Naive thymus-derived CD4-positive, alpha-beta T cell (primary cell): Measurements from ENCODE around the gene SPON1. TPM values are rescaled to one million over a fixed set of nuclear protein-coding genes. Genes with fewer than 3 reads are reported as not detected.

Experiments used
- ATAC-seq: fragments of 150-1000 bp; cut with Tn5 transposase; 2 replicates; pipeline ENCODE4 v1.10.0; 2021; ENCODE audit warnings: mild to moderate bottlenecking, moderate library complexity
- CTCF ChIA-PET: fragments of 350-600 bp; sonication (Branson Sonifier 250); formaldehyde crosslinking; loops from one replicate; lab custom pipeline; 2021; ENCODE audit warnings: antibody characterized with exemption; lab: Charles Lee
- POLR2A ChIA-PET: fragments of 350-600 bp; sonication (Branson Sonifier 250); formaldehyde crosslinking; loops from one replicate; lab custom pipeline; 2021; ENCODE audit warnings: antibody characterized with exemption, inconsistent platforms; lab: Charles Lee
- DNase-seq, 9 donors: peaks; one replicate each; pipeline versions ENCODE4 v3.0.0 to v3.0.0-alpha.2; 2020 to 2022; ENCODE audit warnings: mixed read lengths in 1 of 9
- H3K27ac ChIP-seq: one replicate; pipeline ENCODE4 v1.7.0; 2013; ENCODE audit warnings: mild to moderate bottlenecking, low read depth, low read length, moderate library complexity
- H3K27me3 ChIP-seq, 2 donors: one replicate each; pipeline ENCODE4 v1.7.0; 2013; ENCODE audit warnings: low read length in 2 of 2, mild to moderate bottlenecking in 2 of 2, moderate library complexity in 2 of 2; ENCODE audit not compliant: control insufficient read depth in 2 of 2, insufficient read depth in 2 of 2
- H3K36me3 ChIP-seq, 3 experiments: 1 replicate in 2 of 3; 2 replicates in 1 of 3; pipeline ENCODE4 v1.7.0; 2013; ENCODE audit warnings: low read length in 3 of 3, mild to moderate bottlenecking in 3 of 3, moderate library complexity in 1 of 3; ENCODE audit not compliant: insufficient read depth in 3 of 3, control insufficient read depth in 2 of 3
- H3K4me1 ChIP-seq, 2 donors: one replicate each; pipeline ENCODE4 v1.7.0; 2013; ENCODE audit warnings: low read length in 2 of 2, mild to moderate bottlenecking in 2 of 2, moderate library complexity in 1 of 2; ENCODE audit not compliant: control insufficient read depth in 2 of 2, insufficient read depth in 2 of 2
- H3K4me3 ChIP-seq: 2 replicates; pipeline ENCODE4 v1.7.0; 2013; ENCODE audit warnings: mild to moderate bottlenecking, low read length
- H3K9me3 ChIP-seq, 3 experiments: 1 replicate in 2 of 3; 2 replicates in 1 of 3; pipeline ENCODE4 v1.7.0; 2013; ENCODE audit warnings: low read length in 3 of 3; ENCODE audit not compliant: control insufficient read depth in 2 of 3
- H3K27ac Mint-ChIP-seq, 9 donors: one replicate each; pipeline ENCODE4 v1.8.0; 2020 to 2022; ENCODE audit warnings: mixed read lengths in 9 of 9, mild to moderate bottlenecking in 8 of 9, moderate library complexity in 5 of 9, inconsistent platforms in 2 of 9
- H3K27me3 Mint-ChIP-seq, 5 donors: one replicate each; pipeline ENCODE4 v1.8.0; 2021 to 2022; ENCODE audit warnings: mixed read lengths in 5 of 5, mild to moderate bottlenecking in 1 of 5
- H3K36me3 Mint-ChIP-seq, 5 donors: one replicate each; pipeline ENCODE4 v1.8.0; 2020 to 2022; ENCODE audit warnings: mixed read lengths in 5 of 5, mild to moderate bottlenecking in 3 of 5, inconsistent platforms in 1 of 5
- H3K4me1 Mint-ChIP-seq, 7 donors: one replicate each; pipeline ENCODE4 v1.8.0; 2020 to 2022; ENCODE audit warnings: mixed read lengths in 7 of 7, mild to moderate bottlenecking in 3 of 7, inconsistent platforms in 1 of 7
- H3K4me3 Mint-ChIP-seq, 10 donors: one replicate each; pipeline ENCODE4 v1.8.0; 2020 to 2022; ENCODE audit warnings: mild to moderate bottlenecking in 10 of 10, mixed read lengths in 10 of 10, moderate library complexity in 6 of 10, inconsistent platforms in 2 of 10
- H3K9me3 Mint-ChIP-seq, 11 donors: one replicate each; pipeline ENCODE4 v1.8.0; 2020 to 2022; ENCODE audit warnings: mixed read lengths in 11 of 11, mild to moderate bottlenecking in 4 of 11, inconsistent platforms in 1 of 11, moderate library complexity in 1 of 11
- intact Hi-C, 2 donors: fragments of 100-400 bp; cut with micrococcal nuclease; formaldehyde crosslinking; loops; one replicate each; pipeline ENCODE4 v1.15.1; 2023
- polyA plus RNA-seq, 2 donors: library from polyadenylated mRNA; unstranded; fragments of 300-500 nt; fragmentation: Illumina TruSeq; gene quantifications; one replicate each; pipeline ENCODE4 v1.2.3, GENCODE V29; 2021
- total RNA-seq, 6 experiments: library from RNA in 5 of 6; stranded (reverse) in 5 of 6; gene quantifications; 1 replicate in 5 of 6; 2 replicates in 1 of 6; pipeline ENCODE4 v1.2.3 and lab custom pipeline; 2021 to 2026

The SPON1 gene
- total and polyA plus RNA-seq, 7 experiments from 2014 or later, result 0.35 to 20.8 (median 1.6) TPM

GRCh38 chr11:14045417-14045816 is 82.9 kb downstream of the SPON1 start:
- Mint-ChIP-seq H3K4me3 (no peak overlapping the region), H3K36me3 (no peaks in the 10 kb centered on the region), H3K4me1 (peaks cover 0 to 3% (median 0%) of the 10 kb centered on the region in 7 donors), H3K27ac (no peak overlapping the region), H3K9me3 (peaks cover 0 to 3% (median 0%) of the 10 kb centered on the region in 11 donors), H3K27me3 (peaks cover 0 to 29% (median 0%) of the 10 kb centered on the region in 5 donors)
- POLR2A ChIA-PET, result interaction anchor here (0.6 kb wide), 1 partner anchor 9 kb away, joined by 3 read pairs; no protein-coding TSS in a partner anchor
- H3K36me3 ChIP-seq, result no peaks in the 10 kb centered on the region
- DNase-seq, result no peak
- no peak overlapping the region for H3K4me3 ChIP-seq
- no peak for ATAC-seq
- no peaks in the 10 kb centered on the region for H3K4me1 ChIP-seq
- intact Hi-C loops, result no loop called here
- no peaks in the 10 kb centered on the region for H3K9me3 ChIP-seq
- H3K27ac ChIP-seq, result no peak overlapping the region
- CTCF ChIA-PET, result interaction anchor here (1.1 kb wide), 1 partner anchor 36 kb away, joined by 4 read pairs; no protein-coding TSS in a partner anchor
- H3K27me3 ChIP-seq, result no peaks in the 10 kb centered on the region

GRCh38 chr11:14052198-14052597 is 89.7 kb downstream of the SPON1 start:
- peaks cover 0 to 15% (median 0%) of the 10 kb centered on the region in 5 donors for H3K27me3 Mint-ChIP-seq
- Histone ChIP-seq H3K4me1 (peaks cover 0 to 10% of the 10 kb centered on the region in 2 donors), H3K27me3 (peaks cover 0 to 6% of the 10 kb centered on the region in 2 donors), H3K27ac (no peak overlapping the region), H3K4me3 (no peak overlapping the region), H3K9me3 (no peaks in the 10 kb centered on the region), H3K36me3 (no peaks in the 10 kb centered on the region)
- ATAC-seq (peak; percentile 32), DNase-seq (peak in 2 of 9 donors; percentile 8 to 23)
- no peaks in the 10 kb centered on the region for H3K9me3 Mint-ChIP-seq
- H3K27ac Mint-ChIP-seq, result peak overlapping the region in 4 of 9 donors; percentile 5 to 79 (median 28)
- H3K36me3 Mint-ChIP-seq, result no peaks in the 10 kb centered on the region
- H3K4me1 Mint-ChIP-seq, result peaks cover 12 to 38% (median 27%) of the 10 kb centered on the region in 7 donors
- intact Hi-C loops, result no loop called here
- H3K4me3 Mint-ChIP-seq, result peak overlapping the region in 1 of 10 donors; percentile 4
- CTCF ChIA-PET, result interaction anchor here (0.7 to 1.7 kb wide), 2 partner anchors 14 to 305 kb away, joined by 3 to 4 read pairs; no protein-coding TSS in a partner anchor
- POLR2A ChIA-PET, result interaction anchor here (0.5 to 1.6 kb wide), 4 partner anchors 13 to 84 kb away, joined by 3 to 10 read pairs (median 5); no protein-coding TSS in a partner anchor

GRCh38 chr11:14054116-14055107 is 91.9 kb downstream of the SPON1 start:
- no peaks in the 10 kb centered on the region for H3K9me3 ChIP-seq
- no peak overlapping the region for H3K27ac Mint-ChIP-seq
- H3K4me3 ChIP-seq, result no peak overlapping the region
- H3K27ac ChIP-seq, result no peak overlapping the region
- ATAC-seq, result peak; percentile 20
- H3K9me3 Mint-ChIP-seq, result no peaks in the 10 kb centered on the region
- H3K27me3 ChIP-seq, result peaks cover 0 to 6% of the 10 kb centered on the region in 2 donors
- peaks cover 0 to 10% of the 10 kb centered on the region in 2 donors for H3K4me1 ChIP-seq
- no peak for DNase-seq
- POLR2A ChIA-PET, result interaction anchor here (1.1 to 1.2 kb wide), 2 partner anchors 18 to 25 kb away, joined by 3 to 4 read pairs; no protein-coding TSS in a partner anchor
- no peaks in the 10 kb centered on the region for H3K36me3 ChIP-seq
- peaks cover 12 to 38% (median 27%) of the 10 kb centered on the region in 7 donors for H3K4me1 Mint-ChIP-seq
- no peaks in the 10 kb centered on the region for H3K36me3 Mint-ChIP-seq
- intact Hi-C loops, result no loop called here
- peaks cover 0 to 8% (median 0%) of the 10 kb centered on the region in 5 donors for H3K27me3 Mint-ChIP-seq
- CTCF ChIA-PET, result no interaction called here
- H3K4me3 Mint-ChIP-seq, result peak overlapping the region in 1 of 10 donors; percentile 36

GRCh38 chr11:14055936-14056335 is 93.4 kb downstream of the SPON1 start:
- H3K27ac Mint-ChIP-seq, result no peak overlapping the region
- Histone ChIP-seq H3K9me3 (no peaks in the 10 kb centered on the region), H3K36me3 (no peaks in the 10 kb centered on the region), H3K4me1 (peaks cover 0 to 10% of the 10 kb centered on the region in 2 donors), H3K27me3 (peaks cover 0 to 6% of the 10 kb centered on the region in 2 donors), H3K27ac (no peak overlapping the region), H3K4me3 (no peak overlapping the region)
- DNase-seq, result no peak
- ChIA-PET POLR2A (no interaction called here), CTCF (no interaction called here)
- peaks cover 12 to 38% (median 27%) of the 10 kb centered on the region in 7 donors for H3K4me1 Mint-ChIP-seq
- peaks cover 0 to 13% (median 0%) of the 10 kb centered on the region in 5 donors for H3K27me3 Mint-ChIP-seq
- H3K4me3 Mint-ChIP-seq, result no peak overlapping the region
- intact Hi-C loops, result no loop called here
- H3K9me3 Mint-ChIP-seq, result no peaks in the 10 kb centered on the region
- no peaks in the 10 kb centered on the region for H3K36me3 Mint-ChIP-seq
- no peak for ATAC-seq

GRCh38 chr11:14058061-14058460 is 95.5 kb downstream of the SPON1 start:
- ATAC-seq (no peak), DNase-seq (no peak)
- peaks cover 7 to 27% (median 16%) of the 10 kb centered on the region in 7 donors for H3K4me1 Mint-ChIP-seq
- Histone ChIP-seq H3K27me3 (no peaks in the 10 kb centered on the region), H3K27ac (no peak overlapping the region), H3K36me3 (no peaks in the 10 kb centered on the region), H3K9me3 (no peaks in the 10 kb centered on the region), H3K4me1 (no peaks in the 10 kb centered on the region), H3K4me3 (no peak overlapping the region)
- intact Hi-C loops, result no loop called here
- H3K4me3 Mint-ChIP-seq, result no peak overlapping the region
- CTCF ChIA-PET, result no interaction called here
- POLR2A ChIA-PET, result no interaction called here
- no peaks in the 10 kb centered on the region for H3K36me3 Mint-ChIP-seq
- no peaks in the 10 kb centered on the region for H3K9me3 Mint-ChIP-seq
- peak overlapping the region in 2 of 9 donors; percentile 6 to 42 for H3K27ac Mint-ChIP-seq
- peaks cover 0 to 17% (median 0%) of the 10 kb centered on the region in 5 donors for H3K27me3 Mint-ChIP-seq

- Mint-ChIP-seq H3K4me3 (no peak overlapping the region), H3K9me3 (peaks cover 0 to 3% (median 0%) of the 10 kb centered on the region in 11 donors), H3K4me1 (peaks cover 8 to 20% (median 13%) of the 10 kb centered on the region in 7 donors), H3K27ac (peak overlapping the region in 1 of 9 donors; percentile 56), H3K27me3 (peaks cover 0 to 14% (median 0%) of the 10 kb centered on the region in 5 donors), H3K36me3 (no peaks in the 10 kb centered on the region)
- no peak overlapping the region for H3K27ac ChIP-seq
- ChIA-PET POLR2A (interaction anchor here (0.7 to 1.9 kb wide), 2 partner anchors 16 to 26 kb away, joined by 3 to 5 read pairs; no protein-coding TSS in a partner anchor), CTCF (no interaction called here)
- no peaks in the 10 kb centered on the region for H3K4me1 ChIP-seq
- intact Hi-C loops, result no loop called here
- H3K4me3 ChIP-seq, result no peak overlapping the region
- no peaks in the 10 kb centered on the region for H3K27me3 ChIP-seq
- H3K36me3 ChIP-seq, result no peaks in the 10 kb centered on the region
- DNase-seq, result no peak
- ATAC-seq, result no peak
- H3K9me3 ChIP-seq, result no peaks in the 10 kb centered on the region
These were observed 97.0 kb downstream of the SPON1 start for GRCh38 chr11:14059491-14059890.
